ENCODE data around the gene SAMD14.

Gene SAMD14

GRCh38 chr17:50132104-50132794 lies 2.3 kb upstream of the SAMD14 start:
- DNase-seq: no peak

- DNase-seq: peak; percentile 30
Observed at GRCh38 chr17:50130559-50131305, 772 bp upstream of the SAMD14 start.

GRCh38 chr17:50129353-50129727 lies 620 bp downstream of the SAMD14 start:
- DNase-seq: no peak

GRCh38 chr17:50128441-50129352 lies 1.3 kb downstream of the SAMD14 start:
- DNase-seq: no peak

GRCh38 chr17:50127697-50128361 lies 2.1 kb downstream of the SAMD14 start:
- no peak for DNase-seq

GRCh38 chr17:50125420-50125997 lies 4.5 kb downstream of the SAMD14 start:
- DNase-seq: no peak

- DNase-seq: no peak
Observed at GRCh38 chr17:50123649-50124349, 6.2 kb downstream of the SAMD14 start.

- no peak for DNase-seq
Observed at GRCh38 chr17:50122945-50123344, 7.0 kb downstream of the SAMD14 start.

- no peak for DNase-seq
Observed at GRCh38 chr17:50120475-50121253, 9.3 kb downstream of the SAMD14 start.

- no peak for DNase-seq
Observed at GRCh38 chr17:50118828-50119218, 11.1 kb downstream of the SAMD14 start.

- no peak for DNase-seq
Observed at GRCh38 chr17:50118076-50118827, 11.7 kb downstream of the SAMD14 start.

GRCh38 chr17:50117202-50118051 lies 12.5 kb downstream of the SAMD14 start:
- DNase-seq: peak; percentile 77

- no peak for DNase-seq
Observed at GRCh38 chr17:50115756-50116155, 14.2 kb downstream of the SAMD14 start.

GRCh38 chr17:50114849-50115357 lies 15.1 kb downstream of the SAMD14 start:
- peak; percentile 50 for DNase-seq

- DNase-seq: no peak
Observed at GRCh38 chr17:50114401-50114800, 15.6 kb downstream of the SAMD14 start.

- no peak for DNase-seq
Observed at GRCh38 chr17:50113624-50114320, 16.2 kb downstream of the SAMD14 start.

GRCh38 chr17:50112694-50113093 lies 17.3 kb downstream of the SAMD14 start:
- DNase-seq: no peak
